SK-N-SH (cell line): ENCODE results near the gene IL12RB1. TPM values are rescaled to one million over a fixed set of nuclear protein-coding genes. Genes with fewer than 3 reads are reported as not detected.
A peak's percentile ranks its signal among the peaks of the same experiment; 100 is the strongest.

Source experiments
- CTCF ChIA-PET: fragments of 300-600, 350-600 bp; formaldehyde crosslinking; extraction: SDS; loops from one replicate; lab custom pipeline; 2021; lab: Yijun Ruan, JAX
- POLR2A ChIA-PET: fragments of 350-600 bp; sonication (Branson Sonifier 250); formaldehyde crosslinking; extraction: SDS; loops from one replicate; lab custom pipeline; 2020; ENCODE audit warnings: antibody characterized with exemption, inconsistent platforms; lab: Yijun Ruan, JAX
- DNase-seq: peaks from one replicate; pipeline ENCODE4 v3.0.0; 2012
- H2AFZ ChIP-seq: fragments of 200-600 bp; sonication (generic); 2 replicates; pipeline ENCODE4 v1.8.1; 2016; ENCODE audit warnings: antibody characterized with exemption, mild to moderate bottlenecking, low read depth
- H3F3A ChIP-seq: fragments of 200-600 bp; sonication (generic); replicated peaks from 2 replicates; pipeline ENCODE3; 2016; ENCODE audit warnings: antibody characterized with exemption, mild to moderate bottlenecking; ENCODE audit not compliant: insufficient read depth
- H3K27ac ChIP-seq, 2 experiments: fragments of 200-500 bp in 1 of 2; fragments of 200-600 bp in 1 of 2; sonication (Bioruptor generic) in 1 of 2; sonication (generic), shearing (Covaris generic) in 1 of 2; 2 replicates each; pipeline versions ENCODE4 v1.5.1 to v1.6.1; 2014 to 2016; ENCODE audit warnings: low read depth in 2 of 2, inconsistent platforms in 1 of 2, low read length in 1 of 2, mild to moderate bottlenecking in 1 of 2, mixed read lengths in 1 of 2
- H3K27me3 ChIP-seq: fragments of 200-600 bp; sonication (generic), shearing (Covaris generic); 2 replicates; pipeline ENCODE4 v1.6.1; 2016; ENCODE audit warnings: mixed run types; ENCODE audit not compliant: insufficient read depth
- H3K36me3 ChIP-seq, 2 experiments: fragments of 200-500 bp in 1 of 2; fragments of 200-600 bp in 1 of 2; sonication (Bioruptor generic) in 1 of 2; sonication (generic) in 1 of 2; replicated peaks in 1 of 2; 2 replicates each; pipeline versions ENCODE3 to v1.5.1; 2014 to 2016; ENCODE audit warnings: low read length in 1 of 2, mild to moderate bottlenecking in 1 of 2; ENCODE audit not compliant: insufficient read depth in 2 of 2, control insufficient read depth in 1 of 2
- H3K4me1 ChIP-seq, 2 experiments: fragments of 200-500 bp in 1 of 2; fragments of 200-600 bp in 1 of 2; sonication (Bioruptor generic) in 1 of 2; sonication (generic), shearing (Covaris generic) in 1 of 2; 2 replicates each; pipeline versions ENCODE4 v1.5.1 to v1.6.1; 2014 to 2016; ENCODE audit warnings: low read depth in 1 of 2, low read length in 1 of 2, mixed run types in 1 of 2; ENCODE audit not compliant: insufficient read depth in 2 of 2, control insufficient read depth in 1 of 2
- H3K4me2 ChIP-seq: fragments of 200-600 bp; sonication (generic), shearing (Covaris generic); 2 replicates; pipeline ENCODE4 v1.6.1; 2017; ENCODE audit warnings: mixed run types
- H3K4me3 ChIP-seq, 2 experiments: fragments of 200-500 bp in 1 of 2; fragments of 200-600 bp in 1 of 2; sonication (Bioruptor generic) in 1 of 2; sonication (generic), shearing (Covaris generic) in 1 of 2; 2 replicates each; pipeline versions ENCODE4 v1.5.1 to v1.8.1; 2014 to 2016; ENCODE audit warnings: low read depth in 2 of 2, inconsistent platforms in 1 of 2, low read length in 1 of 2, mild to moderate bottlenecking in 1 of 2, mixed read lengths in 1 of 2, moderate library complexity in 1 of 2
- H3K79me2 ChIP-seq: fragments of 200-600 bp; sonication (generic); 2 replicates; pipeline ENCODE4 v1.8.1; 2017; ENCODE audit warnings: mild to moderate bottlenecking; ENCODE audit not compliant: insufficient read depth
- H3K9ac ChIP-seq: fragments of 200-600 bp; sonication (generic); 2 replicates; pipeline ENCODE4 v1.6.1; 2017; ENCODE audit warnings: mixed run types
- H3K9me2 ChIP-seq: fragments of 200-600 bp; sonication (generic); 2 replicates; pipeline ENCODE4 v1.6.1; 2017; ENCODE audit warnings: mixed run types
- H3K9me3 ChIP-seq: fragments of 200-600 bp; sonication (generic); 2 replicates; pipeline ENCODE4 v1.6.1; 2017; ENCODE audit warnings: mixed run types, mild to moderate bottlenecking, moderate library complexity
- H4K20me1 ChIP-seq: fragments of 200-600 bp; sonication (generic); 2 replicates; pipeline ENCODE4 v1.6.1; 2017; ENCODE audit warnings: mild to moderate bottlenecking, mixed run types; ENCODE audit not compliant: insufficient read depth
- CHD2 ChIP-seq: fragments of 150-350 bp; IDR thresholded peaks from 2 replicates; pipeline ENCODE4 v1.6.1; 2018; ENCODE audit warnings: low read length; ENCODE audit not compliant: partially characterized antibody
- ELF1 ChIP-seq: IDR thresholded peaks from 2 replicates; pipeline ENCODE4 v1.4.0; 2012
- EP300 ChIP-seq, 2 experiments: IDR thresholded peaks; 2 replicates each; pipeline versions ENCODE4 v1.4.0 to v1.6.1; 2012; ENCODE audit warnings: borderline replicate concordance in 1 of 2, low read depth in 1 of 2, low read length in 1 of 2
- FOSL2 ChIP-seq: IDR thresholded peaks from 2 replicates; pipeline ENCODE4 v1.4.0; 2012; ENCODE audit warnings: low read depth, mild to moderate bottlenecking, moderate library complexity, borderline replicate concordance
- FOXM1 ChIP-seq: IDR thresholded peaks from 2 replicates; pipeline ENCODE4 v1.4.0; 2012; ENCODE audit warnings: low read depth, mild to moderate bottlenecking
- GABPA ChIP-seq: IDR thresholded peaks from 2 replicates; pipeline ENCODE4 v1.4.0; 2012; ENCODE audit warnings: low read depth, mild to moderate bottlenecking
- GATA2 ChIP-seq: sonication (generic); formaldehyde crosslinking; IDR thresholded peaks from 2 replicates; pipeline ENCODE4 v1.5.0; 2020; ENCODE audit warnings: mild to moderate bottlenecking, missing genetic modification reagents
- JUND ChIP-seq: IDR thresholded peaks from 2 replicates; pipeline ENCODE4 v1.4.0; 2012
- NRF1 ChIP-seq: IDR thresholded peaks from 2 replicates; pipeline ENCODE4 v1.6.1; 2012; ENCODE audit warnings: low read depth, mild to moderate bottlenecking, low read length
- PBX3 ChIP-seq: IDR thresholded peaks from 2 replicates; pipeline ENCODE4; 2012
- POLR2AphosphoS5 ChIP-seq: IDR thresholded peaks from 2 replicates; pipeline ENCODE4 v1.6.1; 2012; ENCODE audit warnings: low read depth, low read length
- RFX5 ChIP-seq: IDR thresholded peaks from 2 replicates; pipeline ENCODE4 v1.6.1; 2012; ENCODE audit warnings: mild to moderate bottlenecking, improper control_type of control experiment, low read length
- RXRA ChIP-seq: IDR thresholded peaks from 2 replicates; pipeline ENCODE4 v1.4.0; 2012; ENCODE audit warnings: low read depth, mild to moderate bottlenecking, borderline replicate concordance
- SIN3A ChIP-seq: IDR thresholded peaks from 2 replicates; pipeline ENCODE4 v1.6.1; 2012; ENCODE audit warnings: low read depth, mild to moderate bottlenecking, low read length, moderate library complexity, borderline replicate concordance
- USF1 ChIP-seq: IDR thresholded peaks from 2 replicates; pipeline ENCODE4 v1.4.0; 2012; ENCODE audit warnings: low read depth, borderline replicate concordance
- USF2 ChIP-seq: fragments of 150-350 bp; IDR thresholded peaks from 2 replicates; pipeline ENCODE4 v1.6.1; 2017; ENCODE audit warnings: antibody characterized with exemption, low read length, low read depth, borderline replicate concordance
- YY1 ChIP-seq: IDR thresholded peaks from 2 replicates; pipeline ENCODE4 v1.4.0; 2012; ENCODE audit warnings: low read depth, mild to moderate bottlenecking
- ZBTB33 ChIP-seq: IDR thresholded peaks from 2 replicates; pipeline ENCODE4 v1.4.0; 2012; ENCODE audit warnings: low read depth, borderline replicate concordance
- WGBS: methylation state at CpG from one replicate; pipeline ENCODE4 v1.1.6; 2017; ENCODE audit warnings: low lambda C conversion rate; 5-methylcytosine and 5-hydroxymethylcytosine counted together
- polyA plus RNA-seq, 3 experiments: library from polyadenylated mRNA; depleted of rRNA; stranded (reverse); fragments of >200 nt; gene quantifications; 2 replicates each; pipeline ENCODE4 v1.2.3, GENCODE V29; 2012

IL12RB1 gene
- polyA plus RNA-seq, 1 of the 3 experiments (the other 2 are of a cell fraction), result 0.02 TPM

GRCh38 chr19:18109733-18110608, 23.2 kb upstream of the IL12RB1 start:
- Histone ChIP-seq H3K4me3 (peak overlapping the region; percentile 63 to 80), H3K4me2 (peak overlapping the region; percentile 94), H3K79me2 (no peaks in the 10 kb centered on the region), H3K9ac (peak overlapping the region; percentile 53), H3K36me3 (peaks cover 0 to 4% of the 10 kb centered on the region in 2 experiments), H2AFZ (peak overlapping the region; percentile 89; the same call in 1 of the 2 replicates), H3K9me3 (no peaks in the 10 kb centered on the region), H3K27me3 (no peaks in the 10 kb centered on the region), H4K20me1 (no peaks in the 10 kb centered on the region), H3K27ac (peak overlapping the region in 1 of 2 experiments; percentile 43; a peak in 1 of 4 replicates), H3K4me1 (peaks cover 0 to 12% of the 10 kb centered on the region in 2 experiments; a peak in 1 of 4 replicates), H3F3A (peaks cover 9% of the 10 kb centered on the region), H3K9me2 (no peaks in the 10 kb centered on the region)
- WGBS, result 21% methylated on average over 9 of the region's 92 CpGs
- ChIA-PET POLR2A (interaction anchor here (0.6 to 1.9 kb wide), 4 partner anchors 10 to 58 kb away, joined by 3 to 5 read pairs (median 4); partner anchors contain the start of gene MAST3), CTCF (interaction anchor here (0.9 to 6.3 kb wide), 11 partner anchors 10 to 145 kb away, joined by 3 to 78 read pairs (median 4); partner anchors contain the start of genes PIK3R2 and RAB3A)
- DNase-seq, result peak; percentile 83
- TF ChIP-seq NRF1, result peak; percentile 55
- TF ChIP-seq RXRA, result no peak

DNA sequence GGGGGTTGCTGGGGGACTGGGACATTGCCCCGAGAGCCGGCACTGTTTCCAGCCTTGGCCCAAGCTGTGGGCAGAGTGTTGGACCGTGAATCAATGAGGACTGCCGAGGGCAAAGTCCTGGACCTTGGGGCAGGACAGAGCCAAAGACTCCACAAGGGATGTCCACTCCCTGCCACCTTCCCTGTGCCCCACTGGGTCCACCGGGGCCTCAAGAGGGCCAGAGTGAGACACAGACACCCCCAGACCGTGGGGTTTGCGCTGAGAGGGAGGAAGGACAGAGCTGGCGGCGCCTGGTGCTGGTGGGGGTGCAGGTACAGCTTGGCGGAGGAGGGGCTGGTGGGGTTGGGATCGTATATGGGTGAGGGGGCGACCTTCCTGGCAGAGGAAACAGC, 22.6 kb upstream of the IL12RB1 start:
- peaks cover 0 to 16% of the 10 kb centered on the region in 2 experiments; a peak in 1 of 4 replicates for H3K4me1 ChIP-seq
- H4K20me1 ChIP-seq, result no peaks in the 10 kb centered on the region
- H3K9ac ChIP-seq, result peak overlapping the region; percentile 53; the same call in 1 of the 2 replicates
- peak overlapping the region in 1 of 2 experiments; percentile 43; a peak in 1 of 4 replicates for H3K27ac ChIP-seq
- no peaks in the 10 kb centered on the region for H3K9me2 ChIP-seq
- peaks cover 0 to 4% of the 10 kb centered on the region in 2 experiments for H3K36me3 ChIP-seq
- H3K4me3 ChIP-seq, result peak overlapping the region; percentile 63 to 80; a peak in 3 of 4 replicates
- peak overlapping the region; percentile 89; the same call in 1 of the 2 replicates for H2AFZ ChIP-seq
- POLR2A ChIA-PET, result interaction anchor here (0.6 to 1.9 kb wide), 3 partner anchors 9 to 58 kb away, joined by 3 to 5 read pairs (median 4); no protein-coding TSS in a partner anchor
- H3K9me3 ChIP-seq, result no peaks in the 10 kb centered on the region
- WGBS, result 80% methylated on average over 8 of the region's 12 CpGs
- H3K79me2 ChIP-seq, result no peaks in the 10 kb centered on the region
- CTCF ChIA-PET, result interaction anchor here (0.9 to 6.3 kb wide), 9 partner anchors 10 to 143 kb away, joined by 3 to 78 read pairs (median 3); partner anchors contain the start of gene RAB3A
- TF ChIP-seq USF1, result no peak
- TF ChIP-seq RFX5, result no peak
- no peak for TF ChIP-seq NRF1
- TF ChIP-seq GATA2 (CRISPR knock-in tag), result no peak
- no peak for TF ChIP-seq FOXM1
- no peak for TF ChIP-seq PBX3
- no peak for TF ChIP-seq ELF1
- TF ChIP-seq YY1, result no peak
- TF ChIP-seq FOSL2, result no peak
- no peak for TF ChIP-seq GABPA
- TF ChIP-seq ZBTB33, result no peak
- TF ChIP-seq USF2, result no peak
- TF ChIP-seq POLR2AphosphoS5, result no peak
- TF ChIP-seq CHD2, result no peak
- no peak for TF ChIP-seq JUND
- TF ChIP-seq EP300 (IDR thresholded peaks at IDR 0.05; ENCODE audit: borderline replicate concordance in 1 of 2, low read depth in 1 of 2, low read length in 1 of 2), result no peak
- no peak for TF ChIP-seq SIN3A
- peaks cover 9% of the 10 kb centered on the region for H3F3A ChIP-seq
- no peaks in the 10 kb centered on the region for H3K27me3 ChIP-seq
- H3K4me2 ChIP-seq, result peak overlapping the region; percentile 94
- no peak for DNase-seq
